Endometrium (tissue), 2 donors: ENCODE results near the gene TAL2.

Experiments
- FAIRE-seq: peaks from 2 replicates; lab custom pipeline; 2012; peaks lifted over from hg19 to GRCh38; lab: Jason Lieb, UNC
- donor health status: control.
- donor health status: control.

The TAL2 gene

DNA sequence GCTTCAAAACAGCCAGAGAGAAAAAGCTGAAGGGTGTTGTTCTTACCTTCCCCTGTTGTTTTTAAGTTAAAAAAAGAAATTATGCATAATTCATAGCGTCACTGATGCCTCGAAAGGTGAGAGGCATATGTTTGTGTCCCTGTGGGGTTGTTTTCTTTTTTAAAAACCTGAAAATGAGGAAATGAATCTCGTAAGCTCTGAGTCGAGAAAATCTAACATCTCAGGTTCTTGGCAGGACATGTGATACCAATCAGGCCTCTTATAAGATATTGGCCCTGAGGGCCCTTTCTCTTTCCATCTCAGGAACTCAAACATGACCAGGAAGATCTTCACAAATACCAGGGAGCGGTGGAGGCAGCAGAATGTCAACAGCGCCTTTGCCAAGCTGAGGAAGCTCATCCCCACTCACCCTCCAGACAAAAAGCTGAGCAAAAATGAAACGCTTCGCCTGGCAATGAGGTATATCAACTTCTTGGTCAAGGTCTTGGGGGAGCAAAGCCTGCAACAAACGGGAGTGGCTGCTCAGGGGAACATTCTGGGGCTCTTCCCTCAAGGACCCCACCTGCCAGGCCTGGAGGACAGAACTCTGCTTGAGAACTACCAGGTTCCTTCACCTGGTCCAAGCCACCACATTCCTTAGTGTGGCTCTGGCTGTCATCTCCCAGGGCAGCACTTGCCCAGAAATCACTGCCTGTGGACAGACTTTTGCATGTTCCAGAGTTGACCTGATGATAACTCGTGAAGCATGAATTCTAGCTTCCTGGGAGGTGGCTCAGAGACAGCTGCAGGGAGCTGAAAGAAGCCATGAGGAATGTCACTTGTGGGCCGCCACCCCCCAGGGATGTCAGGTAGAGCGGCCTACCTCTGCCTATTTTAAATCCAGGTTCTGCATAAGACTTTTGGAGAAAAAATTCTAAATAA lies at the start of gene TAL2:
TAL2 (plus strand) TSS at position 274 of the 921 bp plus-strand sequence; CDS start at position 314, 40 bp downstream.
- FAIRE-seq, result no peak

DNA sequence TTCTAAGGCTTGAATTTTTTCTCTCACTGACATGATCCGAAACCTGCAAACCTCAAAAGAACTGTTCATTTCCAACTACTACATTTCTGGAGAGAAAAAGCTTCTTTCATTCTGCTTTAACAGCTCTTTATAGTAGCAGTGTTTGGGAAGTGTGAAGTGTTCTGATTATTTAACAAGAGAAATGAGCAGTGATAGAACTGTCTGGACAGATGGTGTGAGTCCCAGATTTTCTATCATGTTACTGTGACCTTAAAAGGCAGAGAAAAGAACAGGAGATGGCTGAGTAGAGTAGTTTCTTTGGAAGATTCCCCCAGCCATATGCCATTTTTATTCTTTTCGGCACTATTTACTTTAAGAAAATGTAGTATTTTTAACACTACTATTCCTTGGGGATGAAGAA lies 41.3 kb upstream of the TAL2 start:
- no peak for FAIRE-seq

DNA sequence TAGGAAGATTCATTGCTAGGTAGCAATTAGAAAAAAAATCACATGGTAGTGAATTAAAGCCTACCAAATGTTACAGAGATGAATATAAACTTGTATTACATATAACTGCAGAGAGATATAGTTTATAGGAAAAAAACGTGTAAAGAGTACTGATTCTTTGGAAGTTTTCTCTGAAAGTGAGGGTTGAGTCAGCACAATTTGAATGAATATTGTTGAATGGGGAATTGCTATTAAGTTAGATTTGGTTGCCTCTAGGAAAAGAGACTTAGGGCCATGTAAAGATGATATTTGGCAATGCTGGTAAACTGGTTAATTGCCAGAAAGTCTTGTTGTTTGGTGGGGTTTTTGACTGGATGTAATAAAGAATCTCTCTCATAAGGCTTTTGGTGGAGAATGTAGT lies 37.2 kb upstream of the TAL2 start:
- no peak for FAIRE-seq

DNA sequence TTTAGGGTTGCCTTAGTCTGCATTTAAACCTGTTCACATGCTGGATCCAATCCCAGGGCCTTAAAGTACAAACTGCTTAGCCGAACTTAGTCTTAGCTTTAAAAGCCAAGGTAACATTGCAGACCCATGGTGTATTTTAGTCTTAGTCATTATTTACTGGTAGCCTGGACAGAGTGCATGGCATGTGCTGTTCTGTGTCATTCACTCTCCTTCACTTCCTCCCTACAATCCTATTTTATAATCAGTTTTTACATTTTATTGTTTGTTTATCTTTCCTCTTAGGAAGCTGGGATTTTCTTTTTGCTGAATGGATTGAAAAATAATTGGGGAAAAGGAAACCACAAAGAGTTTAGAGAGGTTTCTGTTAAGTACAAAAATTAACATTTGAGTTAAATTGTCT lies 29.4 kb upstream of the TAL2 start:
- FAIRE-seq, result no peak

DNA sequence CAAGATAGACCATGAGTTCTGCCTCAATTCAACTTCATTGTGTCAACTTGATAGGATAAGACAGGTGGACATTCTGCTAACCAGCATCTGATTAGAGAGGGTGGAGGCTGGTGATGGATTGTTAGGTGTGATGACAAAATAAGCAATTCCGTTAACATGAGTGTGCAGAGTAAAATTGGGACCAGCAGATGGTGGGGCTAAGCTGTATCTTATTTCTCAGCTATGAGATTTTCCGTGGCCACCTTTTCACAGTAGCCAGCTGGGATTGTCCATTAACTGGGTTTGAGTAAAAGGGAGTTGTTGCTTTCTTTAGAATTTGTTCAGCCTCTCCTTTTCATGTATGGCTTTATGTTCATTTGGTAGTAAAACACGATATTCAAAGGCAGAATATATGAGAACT lies 28.8 kb upstream of the TAL2 start:
- no peak for FAIRE-seq

DNA sequence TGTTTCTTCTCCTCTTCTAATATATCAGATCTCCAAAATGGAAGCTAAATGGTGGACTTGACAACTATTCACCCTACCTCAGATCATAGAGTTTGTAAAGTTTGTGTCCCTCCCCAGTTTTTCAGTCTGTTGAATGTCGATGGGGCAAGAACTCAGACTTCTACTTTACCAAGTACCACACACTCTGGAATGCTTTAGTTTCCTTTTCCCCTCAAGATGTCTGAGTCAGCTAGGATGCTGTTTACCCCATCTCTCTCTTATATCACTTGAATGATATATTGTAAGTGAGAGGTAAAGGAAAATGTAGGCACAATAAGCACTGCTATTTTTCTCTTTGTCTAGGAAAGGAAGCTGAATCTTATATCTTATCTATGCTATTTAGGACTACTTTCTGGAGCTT lies 25.9 kb upstream of the TAL2 start:
- no peak for FAIRE-seq

DNA sequence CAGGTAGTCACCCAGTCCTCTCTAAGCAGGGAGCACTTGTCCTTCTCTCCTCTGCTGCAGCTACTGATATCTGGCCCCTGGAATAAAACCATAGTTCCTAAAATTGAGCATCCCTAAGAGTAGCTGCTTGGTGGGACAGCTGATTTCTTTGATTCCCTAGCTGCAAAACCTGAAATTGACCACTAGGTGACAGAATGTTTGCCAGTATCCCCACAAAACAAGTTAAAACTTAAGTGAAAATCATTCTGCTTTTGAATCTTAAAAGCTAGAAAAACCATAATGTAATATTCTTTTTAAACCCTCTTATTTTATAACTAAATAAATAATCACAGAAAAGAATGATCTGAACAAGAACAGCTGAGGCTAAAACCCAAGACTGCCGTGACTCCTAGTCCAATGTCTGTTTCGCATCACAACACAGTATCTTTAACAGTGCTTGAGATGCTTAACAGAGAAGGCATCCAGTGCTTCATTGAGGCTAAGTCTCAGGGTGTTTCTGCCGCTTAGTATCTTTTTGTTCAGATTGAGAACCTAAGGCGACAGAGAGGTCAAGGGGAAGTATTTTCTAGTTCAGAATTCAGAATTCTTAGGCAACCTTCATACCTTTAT lies 24.4 kb upstream of the TAL2 start:
- no peak for FAIRE-seq

DNA sequence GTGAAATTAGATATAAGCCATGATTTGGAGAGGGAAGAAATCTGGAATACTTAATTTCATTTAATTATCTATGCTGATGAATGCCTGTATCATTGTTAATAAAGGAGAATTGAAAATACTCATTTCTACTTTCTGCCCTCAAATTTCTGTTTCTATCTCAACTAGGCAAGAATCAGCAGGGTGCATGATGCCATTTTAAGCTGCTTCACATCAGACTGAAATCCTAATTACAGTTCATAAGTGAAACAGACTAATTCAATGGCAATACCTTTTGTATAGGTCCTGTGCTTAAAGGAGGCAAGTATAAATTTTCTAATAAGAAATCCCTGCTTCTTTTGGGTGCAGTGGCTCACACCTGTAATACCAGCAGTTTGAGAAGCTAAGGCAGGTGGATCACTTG lies 22.3 kb upstream of the TAL2 start:
- FAIRE-seq, result no peak

DNA sequence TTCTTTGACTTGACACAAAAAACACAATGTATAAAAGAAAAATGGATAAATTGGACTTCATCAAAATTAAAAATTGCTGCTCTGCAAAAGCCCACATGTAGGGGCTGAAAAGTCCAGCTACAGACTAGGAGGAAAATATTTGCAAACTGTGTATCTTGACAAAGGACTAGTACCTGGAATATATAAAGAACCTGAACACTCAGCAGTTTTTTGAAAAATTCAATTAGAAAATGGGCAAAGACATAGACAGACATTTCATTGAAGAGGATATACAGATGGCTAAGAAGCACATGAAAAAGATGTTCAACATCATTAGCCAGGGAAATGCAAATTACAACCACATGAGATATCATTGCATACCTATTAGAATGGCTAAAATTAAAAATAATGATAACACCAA lies 18.5 kb upstream of the TAL2 start:
- FAIRE-seq, result no peak

DNA sequence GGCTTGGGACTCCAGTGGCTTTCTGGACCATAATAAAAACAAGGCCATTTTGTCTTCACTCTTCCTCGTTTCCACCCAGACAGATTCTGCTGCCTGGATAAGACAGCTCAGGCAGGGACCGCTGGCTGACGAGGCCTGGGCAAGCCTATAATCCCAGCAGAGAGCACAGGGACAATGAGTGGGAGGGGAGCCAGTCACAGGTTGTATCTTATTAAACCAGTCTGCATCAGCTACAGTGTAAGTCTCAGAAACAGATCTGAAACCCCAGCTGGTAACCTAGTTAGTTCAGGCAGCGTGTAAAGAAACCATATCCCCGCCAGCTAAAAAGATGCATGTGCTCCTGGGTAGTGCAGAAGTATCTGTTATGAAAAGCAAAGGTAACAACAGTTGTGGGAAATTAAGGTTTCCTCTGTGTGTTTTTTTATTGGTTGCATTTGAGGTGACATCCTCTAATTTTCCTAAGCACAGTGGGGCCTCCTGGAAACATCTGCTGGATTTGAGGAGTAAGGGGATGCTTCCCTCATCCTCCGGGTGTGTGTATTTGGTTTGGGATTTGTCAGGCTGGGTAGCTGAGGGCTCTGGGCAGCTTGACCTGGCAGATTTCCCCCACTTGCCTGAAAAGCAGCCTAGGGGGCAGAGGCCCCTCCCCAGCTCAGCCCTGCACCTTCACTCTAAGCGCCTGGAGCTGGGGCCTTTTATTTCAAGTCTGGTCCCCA lies 15.2 kb upstream of the TAL2 start:
- FAIRE-seq, result no peak

DNA sequence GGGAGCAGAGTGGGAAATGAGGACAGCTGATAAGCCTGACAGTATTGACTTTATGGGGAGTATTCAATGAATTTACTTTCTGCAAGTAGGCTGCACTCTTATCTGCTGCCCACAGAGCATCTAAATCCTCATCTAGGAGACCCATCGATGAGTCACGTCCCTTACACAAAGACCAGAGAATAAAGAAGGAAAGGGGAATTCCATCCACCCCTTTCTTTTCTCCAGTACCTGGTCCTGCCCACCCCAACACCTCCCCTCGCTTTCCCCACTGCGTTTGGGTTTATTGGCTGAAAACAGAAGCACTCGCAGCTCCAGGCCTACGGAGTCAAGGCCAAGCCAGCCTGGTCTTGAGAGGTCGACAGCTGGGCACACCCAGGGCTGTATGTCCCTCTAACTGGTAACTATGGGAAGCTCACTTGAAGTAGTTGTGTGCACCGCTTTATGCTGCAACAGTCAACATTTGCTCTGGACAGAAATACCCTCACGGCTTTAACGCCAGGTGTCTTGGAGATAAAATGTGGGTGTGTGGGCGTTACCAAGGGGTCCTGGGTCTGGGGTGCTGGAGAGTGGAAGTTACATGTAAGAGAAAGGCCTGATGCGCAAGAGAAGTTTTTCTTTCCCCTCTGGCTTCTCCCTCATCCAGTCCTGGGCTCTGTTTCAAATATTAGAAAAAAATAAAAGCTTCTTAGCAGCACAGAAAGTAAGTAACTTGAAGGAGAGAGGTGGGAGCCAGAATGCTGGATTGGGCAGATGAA lies 14.5 kb upstream of the TAL2 start:
- FAIRE-seq, result no peak

DNA sequence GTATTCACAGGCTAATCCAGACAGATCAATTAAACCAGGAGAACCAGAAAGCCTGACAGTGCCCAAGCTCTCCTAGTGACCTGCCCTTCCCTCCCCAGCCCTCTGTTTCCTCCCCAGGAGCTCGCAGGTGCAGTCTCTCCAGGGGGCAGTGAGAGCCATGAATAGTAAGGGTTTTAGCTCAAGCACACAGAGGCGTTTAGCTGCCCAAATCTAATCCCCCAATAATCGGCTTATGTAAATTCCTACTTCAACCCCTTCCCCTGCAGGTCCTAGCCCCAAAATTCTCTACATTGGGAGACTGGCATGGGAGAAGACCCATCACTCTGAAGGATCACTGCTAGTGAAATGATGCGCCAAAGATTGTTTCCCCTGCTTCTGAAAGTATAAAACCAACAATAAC lies 10.5 kb upstream of the TAL2 start:
- FAIRE-seq, result no peak

DNA sequence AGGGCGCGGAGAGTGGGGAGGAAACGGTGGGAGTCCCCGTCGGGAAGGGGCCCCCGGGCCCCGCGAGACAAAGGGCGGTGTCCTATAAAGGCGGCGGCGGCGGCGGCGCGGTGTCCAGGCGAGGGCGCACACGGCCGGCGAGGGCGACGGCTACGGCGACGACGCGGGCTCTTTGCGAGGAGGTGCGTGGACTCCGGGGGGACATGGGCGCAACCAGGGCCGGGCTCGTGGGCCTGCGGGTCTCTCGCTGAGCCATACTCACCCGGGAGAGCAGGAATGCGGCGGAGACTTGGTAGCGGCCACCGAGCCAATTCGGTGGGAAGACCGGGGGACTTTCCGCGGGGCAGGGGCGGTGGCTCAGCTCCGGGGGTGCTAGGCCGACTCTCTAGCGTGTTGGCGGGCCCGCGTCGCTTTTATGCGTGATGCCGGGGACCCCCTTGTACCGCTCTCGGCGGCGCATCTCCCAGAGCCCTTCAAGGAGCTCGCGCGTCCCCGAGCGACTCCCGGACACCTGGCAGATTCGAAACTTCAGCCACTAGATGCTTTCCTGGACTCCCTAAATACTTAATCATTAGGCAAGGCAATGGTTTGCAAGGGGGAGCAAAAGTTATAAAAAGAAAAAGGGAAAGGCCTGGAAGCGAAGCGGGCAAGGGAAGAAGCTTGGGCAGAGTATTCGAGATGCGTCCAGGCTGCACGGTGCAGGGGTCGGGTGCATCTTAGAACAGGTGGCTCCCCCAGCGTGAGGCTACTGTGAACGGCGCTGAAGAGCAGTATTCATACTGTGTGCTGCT lies 5.9 kb upstream of the TAL2 start:
- no peak for FAIRE-seq

DNA sequence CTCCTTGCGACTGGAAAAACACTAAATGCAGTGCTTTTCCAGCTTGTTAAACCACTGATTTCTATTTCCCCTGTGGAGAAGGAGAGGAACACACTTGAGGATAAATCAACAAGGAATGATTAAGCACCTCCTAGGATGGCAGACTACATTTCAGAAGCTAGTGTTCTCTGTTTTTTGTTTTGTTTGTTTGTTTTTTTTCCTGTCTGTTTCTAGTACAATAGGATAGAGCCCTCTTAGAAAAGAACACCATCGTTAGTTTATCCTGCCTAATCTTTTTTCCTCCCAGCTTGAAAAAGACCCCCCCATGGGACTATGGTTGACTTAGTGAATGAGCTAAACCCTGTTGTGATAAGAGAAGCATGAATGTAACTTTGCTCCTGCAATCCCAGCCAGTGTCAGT lies 3.9 kb upstream of the TAL2 start:
- no peak for FAIRE-seq

DNA sequence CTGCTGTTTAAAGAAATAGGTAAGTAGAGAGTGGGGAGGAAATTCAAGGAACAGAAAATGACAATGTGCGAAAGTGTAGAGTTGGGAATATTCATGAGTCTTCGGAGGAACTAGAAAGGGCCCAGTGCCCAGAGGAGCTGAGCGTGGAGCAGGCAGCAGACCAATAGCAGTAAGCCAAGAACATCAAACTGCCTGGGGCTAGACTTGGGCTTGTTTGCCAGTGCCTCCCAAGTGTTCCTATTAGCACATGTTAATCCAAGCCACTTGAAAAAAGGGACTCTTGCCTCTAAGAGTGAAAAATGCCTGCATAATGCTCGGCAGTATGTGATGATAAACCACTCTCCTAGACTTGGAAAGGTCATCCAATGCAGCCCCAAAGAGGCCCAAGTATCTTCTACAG lies 1.2 kb upstream of the TAL2 start:
- FAIRE-seq, result no peak

DNA sequence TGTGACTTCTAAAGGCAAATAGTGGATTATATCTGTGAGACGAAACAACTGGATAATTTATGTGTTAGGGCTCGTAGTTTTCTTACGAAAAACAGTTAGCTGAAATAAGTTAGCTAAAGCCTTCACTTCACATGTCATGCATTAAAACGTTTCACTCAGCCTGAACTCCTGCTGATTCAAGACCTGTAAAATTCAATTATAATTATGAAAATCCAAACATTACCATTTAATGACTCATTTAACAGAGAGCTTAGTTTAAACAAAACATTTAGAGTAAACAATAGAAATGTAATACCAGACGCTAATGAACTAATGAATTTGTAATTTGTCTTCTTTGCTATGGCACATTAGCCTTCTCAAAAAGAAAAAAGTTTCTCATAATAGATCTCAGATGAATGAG lies 1.7 kb downstream of the TAL2 start:
- FAIRE-seq, result no peak

DNA sequence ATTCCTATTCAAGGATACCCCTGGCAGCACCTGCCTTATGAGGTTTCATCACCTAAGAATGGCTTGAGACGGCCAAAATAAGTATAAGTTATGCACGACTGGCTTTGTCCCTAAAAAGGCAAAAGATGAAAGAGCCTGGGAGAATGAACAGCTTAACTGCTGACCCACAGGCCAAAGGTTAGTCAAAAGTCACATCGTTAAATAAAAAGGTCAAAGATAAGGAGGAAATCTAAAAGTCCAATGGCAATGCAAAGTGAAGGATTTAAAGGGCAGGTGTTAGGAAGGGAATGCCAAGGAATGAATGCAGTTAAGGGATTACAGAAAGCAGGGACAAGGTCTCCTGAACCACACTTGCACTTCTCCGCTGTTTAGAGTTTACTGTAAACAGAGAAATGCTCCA lies 5.6 kb downstream of the TAL2 start:
- no peak for FAIRE-seq

DNA sequence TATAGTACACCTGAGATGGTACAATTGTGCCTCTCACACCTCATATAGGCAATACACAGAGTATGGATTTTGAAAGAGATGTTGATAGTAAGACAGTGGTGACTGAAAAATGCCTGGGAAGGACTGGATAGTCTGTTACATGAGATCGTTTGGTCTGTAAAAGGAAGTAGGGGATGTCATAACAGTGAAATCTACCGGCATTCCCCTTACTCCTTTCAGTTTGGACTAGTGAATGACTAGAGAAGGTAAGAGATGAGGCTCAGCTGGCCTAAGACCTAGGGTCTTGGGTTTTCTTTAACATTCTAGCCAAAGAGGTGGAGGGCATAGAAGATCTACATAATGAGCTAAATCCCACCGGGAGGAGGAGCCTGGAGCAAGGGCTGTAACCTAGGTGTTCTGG lies 8.1 kb downstream of the TAL2 start:
- no peak for FAIRE-seq

DNA sequence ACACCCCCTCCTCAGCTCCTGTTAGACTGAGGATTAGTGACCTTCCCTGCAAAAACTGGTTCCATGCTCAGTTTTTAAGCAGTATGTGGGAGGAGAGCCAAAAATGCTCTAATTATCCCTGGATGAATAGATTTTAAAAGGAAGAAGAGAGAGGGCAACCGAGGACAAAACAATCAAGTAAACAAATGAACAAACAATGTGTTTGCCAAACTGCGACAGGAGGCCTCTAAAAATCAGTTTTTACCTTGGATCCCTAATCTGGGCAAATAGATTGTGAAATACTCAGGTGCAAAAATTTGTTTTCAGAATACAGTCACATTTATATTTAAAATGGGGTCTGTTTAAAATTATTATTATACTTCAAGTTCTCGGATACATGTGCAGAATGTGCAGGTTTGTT lies 8.5 kb downstream of the TAL2 start:
- no peak for FAIRE-seq

DNA sequence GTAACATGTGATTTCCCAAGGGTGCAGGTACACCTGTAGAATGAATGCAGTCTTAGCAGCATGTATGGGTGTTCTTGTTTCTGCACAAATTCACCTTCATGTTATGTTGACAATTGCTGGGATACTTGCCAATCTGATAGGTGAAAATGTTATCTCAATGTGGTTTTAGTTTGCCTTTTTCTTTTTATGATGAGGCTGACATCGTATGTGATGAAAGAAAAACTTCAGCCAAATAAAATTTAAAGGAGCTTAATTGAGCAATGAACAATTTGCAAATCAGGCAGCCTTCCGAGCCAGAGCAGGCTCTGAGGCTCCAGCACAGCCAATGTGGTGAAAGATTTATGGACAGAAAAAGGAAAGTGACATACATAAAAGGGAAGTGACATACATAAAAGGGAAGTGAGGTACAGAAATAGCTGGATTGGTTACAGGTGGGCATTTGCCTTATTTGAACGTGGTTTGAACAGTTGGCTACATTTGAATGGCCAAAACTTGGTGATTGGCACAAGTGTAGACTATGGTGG lies 10.5 kb downstream of the TAL2 start:
- no peak for FAIRE-seq

DNA sequence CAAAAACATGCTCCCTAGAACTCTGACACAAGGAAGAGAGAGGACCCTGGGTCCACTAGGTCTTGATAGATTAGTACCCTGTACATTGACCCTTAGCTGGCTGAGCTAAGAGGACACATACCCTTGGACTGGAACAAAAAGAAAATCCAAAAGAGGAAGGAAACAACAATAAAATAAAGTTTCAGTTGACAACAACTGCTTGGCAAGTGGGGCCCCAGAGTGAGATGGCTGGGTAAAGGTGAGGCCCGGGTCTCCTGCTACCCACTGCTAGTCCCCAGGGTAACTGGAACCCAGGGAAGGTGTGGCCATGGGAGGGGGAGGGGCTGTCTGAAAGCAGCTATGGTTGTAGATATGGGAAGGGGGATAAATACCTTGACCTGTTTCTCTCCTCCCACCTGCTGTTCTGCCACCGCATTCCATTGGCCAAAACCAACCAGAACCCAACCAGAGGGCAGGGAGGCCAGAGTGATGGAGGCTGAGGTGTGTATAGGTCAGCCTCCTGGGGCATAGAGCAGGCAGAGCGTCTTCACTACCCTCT lies 11.7 kb downstream of the TAL2 start:
- FAIRE-seq, result no peak
